Stimulated activated CD8-positive, alpha-beta memory T cell treated with anti-CD3 and anti-CD28 coated beads, Interleukin-2, amount 100 ng/mL, for 48 hours (primary cell): ENCODE measurements around the gene RPL41.
"Not testable (repeated sequence)": the region's sequence is repeated elsewhere in the genome, so short reads cannot be mapped to it uniquely, and the experiment has no call there.

Experiments used
- DNase-seq, 2 donors: peaks; one replicate each; pipeline ENCODE4 v3.0.0-alpha.2; 2020; ENCODE audit warnings: low read depth in 2 of 2

RPL41 gene

GRCh38 chr12:56154818-56155217, 38.4 kb downstream of the RPL41 start:
- no peak for DNase-seq

DNA sequence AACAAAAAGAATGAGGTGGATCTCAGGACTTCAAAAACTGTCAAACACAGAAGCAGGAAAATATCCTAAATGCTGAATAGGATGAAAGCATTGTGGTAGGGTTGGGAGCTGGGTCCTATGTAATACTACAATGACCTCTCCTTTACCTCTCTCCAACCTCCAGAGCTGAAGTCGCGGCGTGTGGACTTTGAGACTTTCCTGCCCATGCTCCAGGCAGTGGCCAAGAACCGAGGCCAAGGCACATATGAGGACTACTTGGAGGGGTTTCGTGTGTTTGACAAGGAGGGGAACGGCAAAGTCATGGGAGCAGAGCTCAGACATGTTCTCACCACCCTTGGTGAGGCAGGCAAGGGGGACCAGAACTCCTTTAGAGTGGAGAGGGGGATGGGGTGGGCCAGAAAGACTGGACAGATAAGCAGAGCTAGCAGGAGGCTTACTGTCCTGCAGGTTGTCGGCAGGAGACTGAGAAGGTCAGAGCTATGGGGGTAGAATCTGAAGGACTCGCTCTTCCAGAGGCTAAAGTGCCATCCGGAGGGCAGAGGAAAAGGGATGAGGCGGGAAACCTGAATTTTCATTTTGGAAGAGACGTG, 38.9 kb downstream of the RPL41 start:
- no peak for DNase-seq

DNA sequence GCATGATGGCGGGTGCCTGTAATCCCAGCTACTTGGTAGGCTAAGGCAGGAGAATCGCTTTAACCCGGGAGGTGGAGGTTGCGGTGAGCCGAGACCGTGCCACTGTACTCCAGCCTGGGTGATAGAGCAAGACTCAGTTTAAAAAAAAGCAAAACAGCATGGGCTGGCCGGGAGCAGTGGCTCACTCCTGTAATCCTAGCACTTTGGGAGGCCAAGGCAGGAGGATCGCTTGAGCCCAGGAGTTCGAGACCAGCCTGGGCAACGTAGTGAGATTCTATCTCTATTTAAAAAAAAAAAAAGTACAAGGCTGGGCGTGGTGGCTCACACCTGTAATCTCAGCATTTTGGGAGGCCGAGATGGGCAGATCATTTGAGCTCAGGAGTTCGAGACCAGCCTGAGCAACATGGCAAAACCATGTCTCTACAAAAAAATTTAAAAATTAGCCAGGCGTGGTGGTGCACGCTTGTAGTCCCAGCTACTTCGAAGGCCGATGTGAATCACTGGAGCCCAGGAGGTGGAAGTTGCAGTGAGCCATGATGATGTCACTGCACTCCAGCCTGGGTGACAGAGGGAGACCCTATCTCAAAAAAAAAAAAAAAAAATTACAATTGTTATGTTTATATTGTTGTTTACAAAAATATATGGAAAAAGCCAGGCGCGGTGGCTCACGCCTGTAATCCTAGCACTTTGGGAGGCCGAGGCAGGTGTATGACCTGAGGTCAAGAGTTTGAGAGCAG, 40.2 kb downstream of the RPL41 start:
- not testable (repeated sequence) for DNase-seq

- peak; percentile 32 to 41 for DNase-seq
These were observed 41.0 kb downstream of the RPL41 start for GRCh38 chr12:56157201-56158028.

GRCh38 chr12:56158029-56158925, 41.8 kb downstream of the RPL41 start, which contains the start of gene MYL6:
Gene MYL6, plus strand, starts transcription at chr12:56158359. Its CDS starts 43 bp downstream, at chr12:56158402.
- DNase-seq = peak; percentile 78 to 85

GRCh38 chr12:56158926-56159461, 42.6 kb downstream of the RPL41 start:
- no peak for DNase-seq

GRCh38 chr12:56159482-56160192, 43.2 kb downstream of the RPL41 start:
- DNase-seq = no peak

DNA sequence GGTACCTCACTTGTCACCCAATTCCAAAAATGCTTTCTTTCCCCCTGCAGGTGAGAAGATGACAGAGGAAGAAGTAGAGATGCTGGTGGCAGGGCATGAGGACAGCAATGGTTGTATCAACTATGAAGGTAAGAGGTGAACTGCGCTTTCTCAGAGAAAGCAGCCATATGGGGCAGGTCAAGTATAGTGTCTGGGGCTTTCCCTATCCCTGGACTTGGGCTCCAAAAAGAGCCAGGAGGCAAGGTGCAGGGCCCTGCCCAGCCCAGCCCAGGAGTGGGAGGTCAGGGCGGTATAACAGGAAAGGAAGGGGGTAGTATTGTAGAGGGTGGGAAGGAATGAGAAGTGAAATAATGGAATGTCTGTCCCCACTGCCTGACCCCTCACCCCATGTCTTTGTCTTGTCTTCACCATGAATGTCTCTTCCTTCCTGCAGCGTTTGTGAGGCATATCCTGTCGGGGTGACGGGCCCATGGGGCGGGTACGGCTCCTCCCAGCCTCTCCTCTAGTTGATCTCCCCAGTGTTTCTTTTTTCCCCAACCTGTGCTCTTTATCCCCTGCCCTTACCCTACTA, 43.8 kb downstream of the RPL41 start:
- DNase-seq = peak; percentile 27 to 36

DNA sequence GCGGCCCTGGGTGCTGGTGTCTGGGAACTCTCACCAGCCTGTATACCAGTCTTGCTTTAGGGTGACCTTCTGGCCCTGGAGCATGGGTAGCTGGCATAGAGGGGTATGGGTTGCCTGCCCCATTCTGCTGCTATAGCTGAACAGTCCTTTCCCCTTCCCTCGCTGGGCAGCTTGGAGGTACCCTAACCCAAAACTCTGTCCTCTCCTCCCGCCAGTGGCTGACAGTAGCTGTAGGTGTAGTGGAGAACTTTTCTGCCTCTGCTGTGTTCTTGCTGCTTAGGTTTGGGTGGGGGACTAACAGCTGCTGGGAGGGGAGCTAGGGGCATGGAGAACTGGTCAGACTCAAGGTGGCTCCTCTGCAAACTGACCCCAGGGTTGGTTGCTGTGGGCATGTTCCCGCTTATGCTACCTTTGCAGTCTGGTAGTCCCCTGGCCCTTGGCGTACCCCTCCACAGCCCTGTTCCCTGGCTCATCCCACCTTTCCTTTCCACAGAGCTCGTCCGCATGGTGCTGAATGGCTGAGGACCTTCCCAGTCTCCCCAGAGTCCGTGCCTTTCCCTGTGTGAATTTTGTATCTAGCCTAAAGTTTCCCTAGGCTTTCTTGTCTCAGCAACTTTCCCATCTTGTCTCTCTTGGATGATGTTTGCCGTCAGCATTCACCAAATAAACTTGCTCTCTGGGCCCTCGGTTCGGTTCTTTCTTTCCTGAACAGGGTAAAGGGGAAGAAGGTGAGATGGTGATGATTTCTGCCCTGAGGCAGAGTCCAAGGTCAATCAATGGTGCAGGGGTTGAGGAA, 44.7 kb downstream of the RPL41 start:
- no peak for DNase-seq

GRCh38 chr12:56161690-56162351, 45.4 kb downstream of the RPL41 start:
- no peak for DNase-seq

DNA sequence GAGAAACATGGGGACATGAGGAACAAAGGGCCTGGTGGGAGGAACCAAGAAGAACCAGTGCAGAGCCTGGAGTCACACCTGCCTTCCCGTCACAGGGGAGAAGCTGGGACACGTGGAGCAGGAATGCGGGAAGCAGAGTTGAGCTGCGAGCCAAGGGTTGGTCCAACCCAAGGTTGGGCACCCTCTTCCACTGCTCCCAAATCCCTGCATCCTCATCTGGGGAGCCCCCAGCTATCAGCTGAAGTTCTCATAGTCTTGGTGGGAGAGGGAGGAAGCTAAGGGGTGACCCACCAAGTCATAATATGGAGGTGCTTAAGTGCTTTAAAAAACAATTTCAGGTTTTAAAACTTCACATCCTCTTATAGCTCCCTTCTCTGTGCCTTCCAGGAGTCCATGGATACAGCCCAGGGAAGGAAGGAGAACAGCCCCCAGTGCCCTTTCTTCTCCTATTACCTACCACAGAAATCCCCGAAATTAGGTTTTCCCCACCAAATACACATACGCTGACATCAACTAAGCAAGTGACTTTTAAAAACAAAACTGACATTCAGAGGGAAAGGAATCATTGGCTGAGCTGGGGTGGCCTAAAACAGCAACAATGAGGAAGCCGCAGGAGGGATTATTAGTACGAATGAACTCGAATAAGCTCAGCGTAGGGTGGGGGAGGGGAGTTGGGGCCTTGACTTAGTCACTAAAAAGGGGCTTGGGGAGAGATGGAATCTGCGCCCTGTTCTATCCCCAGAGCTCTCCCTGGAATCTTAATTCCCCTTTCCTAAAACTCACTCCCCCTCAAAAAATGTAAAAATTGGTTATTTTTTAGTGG, 46.2 kb downstream of the RPL41 start:
- DNase-seq = no peak

- DNase-seq = no peak
These were observed 47.3 kb downstream of the RPL41 start for GRCh38 chr12:56163533-56164344.

DNA sequence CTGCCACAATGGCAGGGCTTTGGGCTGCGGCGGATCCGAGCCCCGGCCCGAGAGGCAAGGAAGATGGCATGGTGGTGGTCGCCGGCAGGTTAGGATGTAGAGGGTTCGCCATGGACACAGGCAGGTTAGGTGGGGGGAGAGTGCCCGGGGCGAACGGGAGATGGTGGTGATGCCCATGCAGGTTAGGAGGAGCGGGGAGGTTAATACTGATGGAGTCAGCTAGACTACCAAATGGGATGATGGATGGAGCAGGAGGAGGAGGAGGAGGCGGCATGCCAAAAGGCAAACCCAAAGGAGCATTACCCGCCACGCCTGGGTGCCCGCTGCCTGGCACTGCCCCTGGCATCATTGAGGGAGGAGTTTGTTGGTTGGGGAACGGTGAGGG, 47.9 kb downstream of the RPL41 start:
- DNase-seq = no peak

DNA sequence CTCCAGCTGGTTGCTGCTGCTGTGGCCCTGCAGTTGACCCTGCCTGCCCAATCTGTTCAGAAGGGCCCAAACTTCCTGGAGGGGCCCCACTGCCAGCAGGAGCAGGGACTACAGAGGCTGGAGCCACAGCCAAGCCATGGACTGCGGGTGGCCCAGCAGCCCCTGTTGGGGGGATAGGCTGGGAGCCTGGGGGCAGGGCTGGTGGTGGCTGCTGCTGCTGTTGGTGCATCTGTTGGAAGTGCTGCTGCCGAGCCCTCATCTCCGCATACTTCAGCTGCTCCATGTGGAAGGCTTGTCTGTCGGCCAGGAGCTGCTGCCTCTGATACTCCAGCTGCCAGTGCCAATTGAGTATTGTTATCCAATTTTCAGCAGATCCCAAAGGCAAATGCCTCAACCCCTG, 48.9 kb downstream of the RPL41 start:
- no peak for DNase-seq
